ENCODE data around the gene FRRS1L. TPM values are rescaled to one million over a fixed set of nuclear protein-coding genes. Genes with fewer than 3 reads are reported as not detected.

The FRRS1L gene
- total and polyA plus RNA-seq, 2 donors (not counting 1 experiment from before 2014, with no cell fraction given): not detected

DNA sequence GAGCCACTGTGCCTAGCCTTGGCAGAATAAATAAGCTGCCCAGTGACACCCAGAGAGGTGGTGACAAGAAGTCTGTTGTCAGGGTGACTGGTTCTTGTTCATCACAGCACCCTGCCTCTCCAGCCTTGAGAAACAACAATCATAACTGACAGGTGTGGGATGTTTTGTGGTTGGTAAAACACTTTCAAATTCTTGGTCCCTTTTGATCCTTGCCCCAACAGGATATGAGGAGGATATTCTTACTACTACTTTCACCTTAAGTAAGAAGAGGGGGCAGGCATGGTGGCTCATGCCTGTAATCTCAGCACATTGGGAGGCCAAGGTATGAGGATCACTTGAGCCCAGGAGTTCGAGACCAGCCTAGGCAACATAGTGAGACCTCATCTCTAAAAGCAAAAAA lies 14.2 kb upstream of the FRRS1L start:
- ATAC-seq (ENCODE audit: low read depth): no peak
- H3K4me2 ChIP-seq (replicated peaks; ENCODE audit: low read depth, low read length, poor library complexity, severe bottlenecking): no peak overlapping the region
- no peak for DNase-seq
- ChIA-PET POLR2A (no interaction called here), CTCF (no interaction called here)
- Mint-ChIP-seq H3K27ac (no peak overlapping the region), H3K27me3 (peaks cover 17% of the 10 kb centered on the region), H3K9me3 (ENCODE audit: insufficient read depth) (no peaks in the 10 kb centered on the region), H3K4me1 (no peaks in the 10 kb centered on the region), H3K4me3 (no peak overlapping the region)
- H3K79me2 ChIP-seq (ENCODE audit: control insufficient read depth, insufficient read depth, low read length): no peaks in the 10 kb centered on the region
- H3K9ac ChIP-seq (ENCODE audit: low read length): no peak overlapping the region
- WGBS (ENCODE audit: insufficient coverage): no CpG with 5 or more reads among the region's 1 CpG
- intact Hi-C loops (cut with micrococcal nuclease): no loop called here
- H3K27me3 ChIP-seq (replicated peaks in 1 of 4; ENCODE audit: control extremely low read depth in 1 of 4, control insufficient read depth in 3 of 4, insufficient read depth in 4 of 4, low read length in 3 of 4): no peaks in the 10 kb centered on the region
- H3K4me1 ChIP-seq (ENCODE audit: control insufficient read depth in 2 of 2, insufficient read depth in 2 of 2, low read length in 2 of 2): no peaks in the 10 kb centered on the region
- H4K20me1 ChIP-seq (ENCODE audit: control insufficient read depth, insufficient read depth, low read length, poor library complexity, severe bottlenecking): no peaks in the 10 kb centered on the region
- TF ChIP-seq EZH2 (IDR thresholded peaks at IDR 0.05; ENCODE audit: borderline replicate concordance, insufficient read depth, low read depth, low read length, poor library complexity, severe bottlenecking): no peak
- TF ChIP-seq, protein P1, sequence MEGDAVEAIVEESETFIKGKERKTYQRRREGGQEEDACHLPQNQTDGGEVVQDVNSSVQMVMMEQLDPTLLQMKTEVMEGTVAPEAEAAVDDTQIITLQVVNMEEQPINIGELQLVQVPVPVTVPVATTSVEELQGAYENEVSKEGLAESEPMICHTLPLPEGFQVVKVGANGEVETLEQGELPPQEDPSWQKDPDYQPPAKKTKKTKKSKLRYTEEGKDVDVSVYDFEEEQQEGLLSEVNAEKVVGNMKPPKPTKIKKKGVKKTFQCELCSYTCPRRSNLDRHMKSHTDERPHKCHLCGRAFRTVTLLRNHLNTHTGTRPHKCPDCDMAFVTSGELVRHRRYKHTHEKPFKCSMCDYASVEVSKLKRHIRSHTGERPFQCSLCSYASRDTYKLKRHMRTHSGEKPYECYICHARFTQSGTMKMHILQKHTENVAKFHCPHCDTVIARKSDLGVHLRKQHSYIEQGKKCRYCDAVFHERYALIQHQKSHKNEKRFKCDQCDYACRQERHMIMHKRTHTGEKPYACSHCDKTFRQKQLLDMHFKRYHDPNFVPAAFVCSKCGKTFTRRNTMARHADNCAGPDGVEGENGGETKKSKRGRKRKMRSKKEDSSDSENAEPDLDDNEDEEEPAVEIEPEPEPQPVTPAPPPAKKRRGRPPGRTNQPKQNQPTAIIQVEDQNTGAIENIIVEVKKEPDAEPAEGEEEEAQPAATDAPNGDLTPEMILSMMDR (IDR thresholded peaks at IDR 0.05): no peak
- H3K4me3 ChIP-seq (ENCODE audit: control extremely low read depth in 1 of 5, extremely low read depth in 1 of 5, insufficient read depth in 1 of 5, low read depth in 2 of 5, low read length in 4 of 5): no peak overlapping the region
- H2AFZ ChIP-seq (ENCODE audit: insufficient read depth, low read depth, low read length, poor library complexity, severe bottlenecking): no peak overlapping the region
- H3K27ac ChIP-seq (ENCODE audit: low read length in 2 of 2): no peak overlapping the region
- H3K9me3 ChIP-seq (ENCODE audit: control extremely low read depth in 1 of 3, control insufficient read depth in 2 of 3, insufficient read depth in 1 of 3, low read length in 2 of 3): no peaks in the 10 kb centered on the region
- H3K36me3 ChIP-seq (replicated peaks in 1 of 2; ENCODE audit: control extremely low read depth in 1 of 2, control insufficient read depth in 1 of 2, extremely low read depth in 1 of 2, insufficient read depth in 2 of 2, low read length in 1 of 2): no peaks in the 10 kb centered on the region

DNA sequence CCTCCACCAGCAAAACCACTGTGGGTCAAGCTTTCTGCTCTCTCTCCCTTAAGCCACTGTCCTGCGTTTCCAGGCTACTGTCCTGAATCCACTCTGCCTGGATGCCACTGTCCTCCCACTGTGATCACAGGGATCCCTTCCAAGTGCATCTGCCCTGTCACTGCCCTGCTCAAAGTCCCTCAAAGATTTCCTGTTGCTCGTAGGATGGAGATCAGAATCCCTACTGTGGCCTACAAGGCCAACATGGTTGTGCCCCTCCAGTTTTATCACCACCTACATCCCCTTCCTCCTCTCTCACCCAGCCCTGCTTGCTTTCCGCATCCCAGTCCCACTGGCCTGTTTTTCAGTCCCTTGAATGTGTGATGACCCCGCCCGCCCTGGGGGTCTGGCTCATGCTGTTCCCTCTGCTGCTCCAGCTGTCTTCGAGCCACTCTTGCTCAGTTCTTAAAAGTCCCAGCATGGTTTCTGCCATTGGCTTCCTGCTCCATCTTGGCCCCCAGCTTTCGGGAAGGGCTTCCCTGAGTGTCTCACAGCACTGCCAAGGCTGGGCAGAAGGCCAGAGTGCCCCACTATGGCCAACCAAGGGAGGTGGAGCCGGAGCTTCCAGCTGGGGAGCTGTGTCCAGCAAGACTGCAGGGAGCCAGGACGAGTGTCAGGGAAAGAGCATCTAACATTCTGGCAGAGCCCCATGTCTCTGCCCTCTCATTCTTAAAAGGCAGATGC lies 12.9 kb upstream of the FRRS1L start:
- Histone ChIP-seq H3K36me3 (replicated peaks in 1 of 2; ENCODE audit: control extremely low read depth in 1 of 2, control insufficient read depth in 1 of 2, extremely low read depth in 1 of 2, insufficient read depth in 2 of 2, low read length in 1 of 2) (no peaks in the 10 kb centered on the region), H3K27ac (ENCODE audit: low read length in 2 of 2) (no peak overlapping the region), H2AFZ (ENCODE audit: insufficient read depth, low read depth, low read length, poor library complexity, severe bottlenecking) (no peak overlapping the region), H3K9ac (ENCODE audit: low read length) (no peak overlapping the region), H3K4me3 (ENCODE audit: control extremely low read depth in 1 of 5, extremely low read depth in 1 of 5, insufficient read depth in 1 of 5, low read depth in 2 of 5, low read length in 4 of 5) (no peak overlapping the region), H3K9me3 (ENCODE audit: control extremely low read depth in 1 of 3, control insufficient read depth in 2 of 3, insufficient read depth in 1 of 3, low read length in 2 of 3) (no peaks in the 10 kb centered on the region), H3K27me3 (replicated peaks in 1 of 4; ENCODE audit: control extremely low read depth in 1 of 4, control insufficient read depth in 3 of 4, insufficient read depth in 4 of 4, low read length in 3 of 4) (no peaks in the 10 kb centered on the region), H3K4me2 (replicated peaks; ENCODE audit: low read depth, low read length, poor library complexity, severe bottlenecking) (no peak overlapping the region), H3K4me1 (ENCODE audit: control insufficient read depth in 2 of 2, insufficient read depth in 2 of 2, low read length in 2 of 2) (no peaks in the 10 kb centered on the region), H3K79me2 (ENCODE audit: control insufficient read depth, insufficient read depth, low read length) (no peaks in the 10 kb centered on the region), H4K20me1 (ENCODE audit: control insufficient read depth, insufficient read depth, low read length, poor library complexity, severe bottlenecking) (no peaks in the 10 kb centered on the region)
- DNase-seq (no peak), ATAC-seq (ENCODE audit: low read depth) (no peak)
- H3K9me3 Mint-ChIP-seq (ENCODE audit: insufficient read depth): no peaks in the 10 kb centered on the region
- intact Hi-C loops (cut with micrococcal nuclease): no loop called here
- 84% methylated on average over 9 of the region's 9 CpGs for WGBS (ENCODE audit: insufficient coverage)
- TF ChIP-seq EZH2 (IDR thresholded peaks at IDR 0.05; ENCODE audit: borderline replicate concordance, insufficient read depth, low read depth, low read length, poor library complexity, severe bottlenecking): no peak
- TF ChIP-seq, protein P1 (IDR thresholded peaks at IDR 0.05): no peak
- peaks cover 13% of the 10 kb centered on the region for H3K27me3 Mint-ChIP-seq
- ChIA-PET POLR2A (no interaction called here), CTCF (no interaction called here)
- no peaks in the 10 kb centered on the region for H3K4me1 Mint-ChIP-seq
- no peak overlapping the region for H3K4me3 Mint-ChIP-seq
- no peak overlapping the region for H3K27ac Mint-ChIP-seq

Measured in B cell (primary cell).